Stimulated activated naive B cell treated with anti-CD40 and anti-IgM and Interleukin-4, amounts not matched to agents 10 μg/mL and 1 μg/mL and 100 μg/mL, for 72 hours (primary cell): ENCODE measurements around the gene F8A1.
"Not testable (repeated sequence)": the region's sequence is repeated elsewhere in the genome, so short reads cannot be mapped to it uniquely, and the experiment has no call there.

Experiments
- ATAC-seq, 2 donors: fragments of 150-1000 bp; cut with Tn5 transposase; replicated peaks; 2 replicates each; pipeline ENCODE4 v1.10.0; 2021; ENCODE audit warnings: moderate library complexity in 1 of 2
- DNase-seq: peaks from one replicate; pipeline ENCODE4 v3.0.0; 2021
- H3K27ac Mint-ChIP-seq: one replicate; pipeline ENCODE4 v1.8.0; 2022; ENCODE audit warnings: mild to moderate bottlenecking, mixed read lengths
- H3K27me3 Mint-ChIP-seq, 2 donors: one replicate each; pipeline ENCODE4 v1.8.0; 2022; ENCODE audit warnings: mixed read lengths in 2 of 2
- H3K36me3 Mint-ChIP-seq, 2 donors: one replicate each; pipeline ENCODE4 v1.8.0; 2022; ENCODE audit warnings: mixed read lengths in 2 of 2, mild to moderate bottlenecking in 1 of 2
- H3K4me1 Mint-ChIP-seq, 2 donors: one replicate each; pipeline ENCODE4 v1.8.0; 2022; ENCODE audit warnings: mixed read lengths in 2 of 2, mild to moderate bottlenecking in 1 of 2
- H3K4me3 Mint-ChIP-seq, 2 donors: one replicate each; pipeline ENCODE4 v1.8.0; 2022; ENCODE audit warnings: mild to moderate bottlenecking in 2 of 2, mixed read lengths in 2 of 2, moderate library complexity in 1 of 2
- H3K9me3 Mint-ChIP-seq, 2 donors: one replicate each; pipeline ENCODE4 v1.8.0; 2022; ENCODE audit warnings: mixed read lengths in 2 of 2, mild to moderate bottlenecking in 1 of 2

The F8A1 gene

DNA sequence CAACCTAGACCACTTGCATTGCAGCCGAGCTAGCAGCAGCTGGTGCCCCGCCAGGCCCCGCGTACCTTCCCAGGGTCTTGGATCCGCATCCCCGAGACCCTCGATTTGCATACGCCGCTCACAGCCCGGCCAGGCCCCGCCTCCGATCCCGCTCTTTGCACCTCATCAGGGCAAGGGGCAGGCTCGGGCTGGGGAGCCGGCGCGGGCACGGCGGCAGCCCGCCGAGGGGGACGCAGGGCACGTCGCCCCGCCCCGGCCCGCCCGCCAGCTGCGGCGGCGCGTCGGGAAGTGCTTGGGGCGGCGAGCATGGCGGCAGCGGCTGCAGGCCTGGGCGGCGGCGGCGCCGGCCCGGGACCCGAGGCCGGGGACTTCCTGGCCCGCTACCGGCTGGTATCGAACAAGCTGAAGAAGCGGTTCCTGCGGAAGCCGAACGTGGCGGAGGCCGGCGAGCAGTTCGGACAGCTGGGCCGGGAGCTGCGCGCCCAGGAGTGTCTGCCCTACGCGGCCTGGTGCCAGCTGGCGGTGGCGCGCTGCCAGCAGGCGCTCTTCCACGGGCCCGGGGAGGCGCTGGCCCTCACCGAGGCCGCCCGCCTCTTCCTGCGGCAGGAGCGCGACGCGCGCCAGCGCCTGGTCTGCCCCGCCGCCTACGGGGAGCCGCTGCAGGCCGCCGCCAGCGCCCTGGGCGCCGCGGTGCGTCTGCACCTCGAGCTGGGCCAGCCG, at the start of gene F8A1:
F8A1 (plus strand) TSS at position 287 of the 720 bp plus-strand sequence; CDS start at position 307, 20 bp downstream.
- not testable (repeated sequence) for H3K4me1 Mint-ChIP-seq, H3K36me3 Mint-ChIP-seq, H3K9me3 Mint-ChIP-seq, DNase-seq, H3K27ac Mint-ChIP-seq, H3K27me3 Mint-ChIP-seq, H3K4me3 Mint-ChIP-seq
- peak; percentile 79 to 87 for ATAC-seq

DNA sequence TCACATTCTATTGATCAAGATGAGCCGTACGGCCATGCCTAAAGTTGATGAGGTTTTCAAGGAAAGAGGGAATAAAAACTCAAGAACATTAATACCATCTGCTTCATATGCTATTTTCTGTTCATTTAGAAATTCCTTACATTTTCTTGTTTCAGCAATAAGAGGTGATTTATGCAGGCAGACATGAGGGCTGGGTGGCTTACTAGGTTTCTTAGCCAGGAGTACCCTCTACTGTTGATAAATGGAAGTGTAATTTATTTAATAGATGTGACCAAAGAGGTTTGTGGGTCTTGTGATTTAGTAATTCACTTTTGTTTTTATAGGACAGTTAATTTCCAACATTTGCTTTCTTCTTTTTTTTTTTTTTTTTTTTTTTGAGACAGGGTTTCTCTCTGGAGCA, 45.3 kb upstream of the F8A1 start:
- Mint-ChIP-seq H3K36me3 (no peaks in the 10 kb centered on the region), H3K27me3 (no peaks in the 10 kb centered on the region), H3K27ac (no peak overlapping the region), H3K4me3 (no peak overlapping the region), H3K4me1 (no peaks in the 10 kb centered on the region), H3K9me3 (no peaks in the 10 kb centered on the region)
- ATAC-seq (peak; percentile 60 to 61), DNase-seq (no peak)

DNA sequence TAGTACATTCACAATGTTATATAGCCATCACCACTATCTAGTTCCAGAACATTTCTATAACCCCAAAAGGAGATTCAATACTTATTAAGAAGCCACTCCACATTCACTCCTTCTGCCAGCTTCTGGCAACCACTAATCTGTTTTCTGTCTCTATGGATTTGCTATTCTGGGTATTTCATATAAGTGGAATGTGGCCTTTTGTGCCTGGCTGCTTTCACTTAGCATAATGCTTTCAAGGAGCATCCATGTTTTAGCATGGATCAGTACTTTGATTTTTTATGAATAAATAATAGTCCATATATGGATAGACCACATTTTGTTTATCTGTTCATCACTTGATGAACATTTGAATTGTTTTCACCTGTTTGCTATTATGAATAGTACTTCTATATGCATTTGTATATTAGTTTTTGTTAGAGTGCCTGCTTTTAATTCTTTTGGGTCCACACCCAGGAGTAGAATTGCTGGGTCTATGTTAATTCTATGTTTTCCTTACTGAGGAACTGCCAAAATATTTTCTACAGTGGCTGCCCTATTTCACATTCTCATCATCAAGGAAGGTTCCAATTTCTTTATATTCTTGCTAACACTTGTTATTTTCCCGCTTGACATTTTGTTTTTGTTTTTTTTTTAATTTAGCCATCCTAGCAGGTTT, 35.1 kb upstream of the F8A1 start:
- Mint-ChIP-seq H3K9me3 (peaks cover 1 to 3% of the 10 kb centered on the region in 2 donors), H3K4me1 (no peaks in the 10 kb centered on the region), H3K36me3 (peaks cover 3 to 4% of the 10 kb centered on the region in 2 donors), H3K27me3 (no peaks in the 10 kb centered on the region), H3K4me3 (no peak overlapping the region), H3K27ac (no peak overlapping the region)
- ATAC-seq (no peak), DNase-seq (no peak)

DNA sequence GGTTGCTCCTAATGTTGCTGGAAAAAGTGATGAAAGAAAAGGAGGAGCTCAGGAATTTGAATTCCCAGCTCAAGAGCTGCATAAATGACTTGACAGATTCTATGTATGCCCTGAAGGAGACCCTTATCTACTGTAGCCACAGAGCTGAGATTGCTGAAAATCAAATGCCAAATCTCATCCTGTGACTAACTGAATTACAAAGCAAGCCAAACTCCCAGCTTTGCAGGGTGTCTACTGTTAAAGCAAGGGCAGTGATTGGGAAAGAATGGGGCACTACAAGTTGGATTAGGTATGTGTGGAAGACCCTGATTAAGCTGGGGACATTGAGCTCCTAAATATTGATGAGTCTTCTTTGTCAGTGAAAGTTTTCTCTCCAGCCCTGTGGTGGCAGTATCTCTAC, 30.9 kb upstream of the F8A1 start:
- Mint-ChIP-seq H3K4me3 (no peak overlapping the region), H3K27me3 (no peaks in the 10 kb centered on the region), H3K4me1 (no peaks in the 10 kb centered on the region), H3K27ac (no peak overlapping the region), H3K36me3 (peaks cover 1 to 5% of the 10 kb centered on the region in 2 donors), H3K9me3 (peaks cover 0 to 3% of the 10 kb centered on the region in 2 donors)
- no peak for ATAC-seq
- DNase-seq = no peak

DNA sequence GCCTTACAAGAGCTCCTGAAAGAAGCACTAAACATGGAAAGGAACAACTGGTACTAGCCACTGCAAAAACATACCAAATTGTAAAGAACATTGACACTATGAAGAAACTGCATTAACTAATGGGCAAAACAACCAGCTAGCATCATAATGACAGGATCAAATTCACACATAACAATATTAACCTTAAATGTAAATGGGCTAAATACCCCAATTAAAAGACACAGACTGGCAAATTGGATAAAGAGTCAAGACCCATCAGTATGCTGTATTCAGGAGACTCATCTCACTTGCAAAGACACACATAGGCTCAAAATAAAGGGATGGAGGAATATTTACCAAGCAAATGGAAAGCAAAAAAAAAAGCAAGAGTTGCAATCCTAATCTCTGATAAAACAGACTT, 17.6 kb upstream of the F8A1 start:
- not testable (repeated sequence) for H3K27ac Mint-ChIP-seq, DNase-seq, ATAC-seq, H3K4me3 Mint-ChIP-seq, H3K36me3 Mint-ChIP-seq, H3K4me1 Mint-ChIP-seq
- Mint-ChIP-seq H3K27me3 (peaks cover 0 to 12% of the 10 kb centered on the region in 2 donors), H3K9me3 (peaks cover 10 to 35% of the 10 kb centered on the region in 2 donors)

DNA sequence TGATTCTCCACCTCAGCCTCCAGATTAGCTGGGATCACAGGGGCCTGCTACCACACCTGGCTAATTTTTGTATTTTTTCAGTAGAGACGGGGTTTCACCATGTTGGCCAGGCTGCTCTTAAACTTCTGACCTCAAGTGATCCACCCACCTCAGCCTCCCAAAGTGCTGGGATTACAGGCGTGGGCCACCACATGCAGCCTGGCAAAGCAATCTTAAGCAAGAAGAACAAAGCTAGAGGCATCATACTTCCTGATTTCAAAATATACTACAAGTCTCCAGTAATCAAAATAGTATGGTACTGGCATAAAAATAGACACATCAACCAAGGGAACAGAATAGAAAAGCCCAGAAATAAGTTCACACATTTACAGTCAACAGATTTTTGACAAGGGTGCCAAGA, 12.8 kb upstream of the F8A1 start:
- ATAC-seq = no peak
- H3K4me3 Mint-ChIP-seq = no peak overlapping the region
- H3K9me3 Mint-ChIP-seq = peaks cover 1 to 21% of the 10 kb centered on the region in 2 donors
- DNase-seq = no peak
- no peak overlapping the region for H3K27ac Mint-ChIP-seq
- H3K36me3 Mint-ChIP-seq = peaks cover 0 to 6% of the 10 kb centered on the region in 2 donors
- peaks cover 0 to 4% of the 10 kb centered on the region in 2 donors for H3K27me3 Mint-ChIP-seq
- H3K4me1 Mint-ChIP-seq = no peaks in the 10 kb centered on the region

DNA sequence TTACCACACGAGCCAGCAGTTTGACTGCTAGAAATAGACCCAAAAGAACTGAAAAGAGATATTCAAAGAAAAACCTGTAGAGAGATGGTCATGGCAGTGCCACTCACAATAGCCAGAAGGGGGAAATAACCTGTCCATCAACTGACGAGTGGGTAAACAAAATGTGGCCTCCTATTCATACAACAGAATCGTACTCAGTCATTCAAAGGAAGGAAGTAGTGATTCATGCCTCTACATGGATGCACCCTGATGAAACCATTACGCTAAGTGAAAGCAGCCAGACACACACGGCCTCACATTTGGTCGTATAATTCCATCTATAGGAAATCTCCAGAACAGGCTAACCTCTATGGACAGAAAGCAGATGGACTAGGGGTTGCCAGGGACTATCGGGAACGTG, 2.1 kb upstream of the F8A1 start:
- H3K36me3 Mint-ChIP-seq, H3K4me1 Mint-ChIP-seq, H3K4me3 Mint-ChIP-seq, DNase-seq, H3K9me3 Mint-ChIP-seq, H3K27ac Mint-ChIP-seq, H3K27me3 Mint-ChIP-seq: not testable (repeated sequence)
- peak in 1 of 2 donors; percentile 11 for ATAC-seq

DNA sequence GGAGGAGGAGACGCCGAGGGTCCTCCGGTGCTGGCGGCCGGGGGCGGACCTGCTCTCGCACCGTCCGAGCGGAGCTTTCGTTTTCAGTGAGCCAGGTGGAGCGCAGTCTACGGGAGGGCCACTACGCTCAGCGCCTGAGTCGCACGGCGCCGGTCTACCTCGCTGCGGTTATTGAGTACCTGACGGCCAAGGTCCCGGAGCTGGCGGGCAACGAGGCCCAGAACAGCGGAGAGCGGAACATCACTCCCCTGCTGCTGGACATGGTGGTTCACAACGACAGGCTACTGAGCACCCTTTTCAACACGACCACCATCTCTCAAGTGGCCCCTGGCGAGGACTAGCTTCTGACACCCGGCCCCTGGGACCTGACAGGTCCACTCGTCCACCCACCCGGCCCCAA, 1.1 kb upstream of the F8A1 start:
- not testable (repeated sequence) for DNase-seq, H3K4me3 Mint-ChIP-seq, H3K27ac Mint-ChIP-seq, H3K36me3 Mint-ChIP-seq, H3K4me1 Mint-ChIP-seq, ATAC-seq, H3K27me3 Mint-ChIP-seq, H3K9me3 Mint-ChIP-seq

DNA sequence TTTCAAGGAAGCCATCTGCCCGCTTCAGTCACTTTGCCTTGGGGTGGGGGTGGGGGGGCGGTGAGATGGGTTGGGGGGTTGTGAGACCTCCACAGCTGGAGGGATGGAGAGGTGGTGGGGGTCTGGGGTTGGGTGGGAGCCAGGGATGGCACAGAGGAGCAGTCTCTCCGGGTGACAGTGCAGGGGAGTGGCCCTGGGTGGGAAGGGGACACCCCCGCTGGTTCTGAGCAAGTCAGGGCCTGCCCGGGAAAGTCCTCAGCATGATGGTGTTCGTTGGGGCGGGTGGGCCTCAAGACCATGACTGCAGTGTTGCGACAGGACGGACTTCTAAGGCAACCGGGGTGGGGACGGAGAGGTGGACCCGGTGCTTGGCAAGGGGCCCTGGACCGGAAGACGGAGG, 606 bp upstream of the F8A1 start:
- not testable (repeated sequence) for H3K36me3 Mint-ChIP-seq, H3K27me3 Mint-ChIP-seq, DNase-seq, H3K4me3 Mint-ChIP-seq, H3K4me1 Mint-ChIP-seq, H3K9me3 Mint-ChIP-seq, H3K27ac Mint-ChIP-seq
- peak in 1 of 2 donors; percentile 26 for ATAC-seq

DNA sequence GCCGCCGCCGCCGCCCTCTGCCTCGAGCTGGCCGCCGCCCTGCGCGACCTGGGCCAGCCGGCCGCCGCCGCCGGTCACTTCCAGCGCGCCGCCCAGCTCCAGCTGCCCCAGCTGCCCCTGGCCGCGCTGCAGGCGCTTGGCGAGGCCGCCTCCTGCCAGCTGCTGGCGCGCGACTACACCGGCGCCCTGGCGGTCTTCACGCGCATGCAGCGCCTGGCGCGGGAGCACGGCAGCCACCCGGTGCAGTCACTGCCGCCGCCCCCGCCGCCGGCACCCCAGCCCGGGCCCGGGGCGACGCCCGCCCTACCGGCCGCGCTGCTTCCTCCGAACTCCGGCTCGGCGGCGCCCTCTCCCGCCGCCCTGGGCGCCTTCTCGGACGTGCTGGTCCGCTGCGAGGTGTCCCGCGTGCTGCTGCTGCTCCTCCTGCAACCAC, 650 bp downstream of the F8A1 start:
- not testable (repeated sequence) for H3K27ac Mint-ChIP-seq, DNase-seq, H3K9me3 Mint-ChIP-seq, H3K27me3 Mint-ChIP-seq, H3K4me3 Mint-ChIP-seq, H3K4me1 Mint-ChIP-seq, H3K36me3 Mint-ChIP-seq
- ATAC-seq = peak; percentile 60 to 69

DNA sequence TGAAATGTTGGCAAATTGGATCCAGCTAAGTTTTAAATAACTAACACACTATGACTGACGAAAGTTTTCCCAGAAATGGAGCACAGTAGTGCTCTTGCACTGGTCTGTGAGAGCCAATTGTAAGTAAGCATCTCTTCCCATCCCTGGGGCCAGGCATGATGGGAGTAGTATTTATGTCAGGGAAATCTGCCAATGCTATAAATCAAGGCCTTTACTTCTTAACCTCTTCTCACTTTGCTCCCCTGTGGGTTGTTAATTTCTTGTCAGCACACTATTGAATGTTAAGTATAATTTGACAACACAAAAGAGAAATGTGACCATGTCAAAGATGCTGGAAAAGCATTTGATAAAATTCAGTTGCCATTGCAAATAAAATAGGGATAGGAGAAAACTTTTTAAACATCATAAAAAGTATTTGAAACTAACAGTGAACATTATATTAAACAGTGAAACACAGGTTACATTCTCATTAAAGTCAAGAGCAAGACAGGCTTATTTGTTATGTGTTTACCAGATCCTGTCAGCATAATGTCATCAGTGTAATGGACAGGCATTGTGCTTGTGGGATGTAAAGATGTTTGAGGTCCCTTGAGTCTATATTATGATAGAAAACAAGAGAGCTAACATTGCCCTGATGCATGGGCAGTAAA, 5.0 kb downstream of the F8A1 start:
- Mint-ChIP-seq H3K4me1 (no peaks in the 10 kb centered on the region), H3K27ac (no peak overlapping the region), H3K36me3 (peaks cover 0 to 4% of the 10 kb centered on the region in 2 donors), H3K9me3 (no peaks in the 10 kb centered on the region), H3K27me3 (no peaks in the 10 kb centered on the region), H3K4me3 (no peak overlapping the region)
- ATAC-seq (no peak), DNase-seq (no peak)

DNA sequence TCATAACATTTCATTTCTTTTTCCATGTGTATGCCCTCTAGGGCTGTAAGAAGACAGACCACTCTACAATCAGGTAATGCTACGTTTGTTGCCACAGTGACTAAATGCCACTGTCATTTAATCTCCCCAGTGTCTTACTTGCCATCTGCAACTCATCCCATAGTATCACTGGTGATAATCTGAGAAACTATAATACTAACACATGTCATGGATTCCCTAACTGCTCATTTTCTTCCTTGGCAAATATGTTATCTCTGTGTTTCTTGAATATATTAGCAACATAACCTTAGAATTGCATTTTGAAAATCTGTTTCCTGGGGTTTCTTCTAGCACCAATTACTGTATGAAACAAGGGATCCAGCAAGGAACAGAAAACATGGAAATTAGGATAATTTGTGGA, 6.1 kb downstream of the F8A1 start:
- Mint-ChIP-seq H3K27me3 (no peaks in the 10 kb centered on the region), H3K9me3 (no peaks in the 10 kb centered on the region), H3K27ac (no peak overlapping the region), H3K36me3 (peaks cover 0 to 4% of the 10 kb centered on the region in 2 donors), H3K4me3 (no peak overlapping the region), H3K4me1 (no peaks in the 10 kb centered on the region)
- no peak for ATAC-seq
- DNase-seq = no peak

DNA sequence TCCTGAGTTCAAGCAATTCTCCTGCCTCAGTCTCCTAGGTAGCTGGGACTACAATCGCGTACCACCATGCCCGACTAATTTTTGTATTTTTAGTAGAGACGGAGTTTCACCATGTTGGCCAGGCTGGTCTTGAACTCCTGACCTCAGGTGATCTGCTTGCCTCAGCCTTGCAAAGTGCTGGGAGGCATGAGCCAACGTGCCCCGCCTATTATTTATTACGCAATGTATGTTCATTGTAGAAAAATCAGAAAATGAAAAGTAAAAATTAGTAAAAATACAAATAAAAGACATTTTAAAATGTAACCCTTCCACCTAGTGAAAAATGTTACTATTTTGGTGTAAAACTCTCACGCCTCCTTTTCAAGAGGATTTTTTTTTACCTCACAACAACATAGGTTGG, 14.2 kb downstream of the F8A1 start:
- ATAC-seq (no peak), DNase-seq (no peak)
- Mint-ChIP-seq H3K4me1 (no peaks in the 10 kb centered on the region), H3K27ac (no peak overlapping the region), H3K27me3 (no peaks in the 10 kb centered on the region), H3K9me3 (no peaks in the 10 kb centered on the region), H3K4me3 (no peak overlapping the region), H3K36me3 (no peaks in the 10 kb centered on the region)

DNA sequence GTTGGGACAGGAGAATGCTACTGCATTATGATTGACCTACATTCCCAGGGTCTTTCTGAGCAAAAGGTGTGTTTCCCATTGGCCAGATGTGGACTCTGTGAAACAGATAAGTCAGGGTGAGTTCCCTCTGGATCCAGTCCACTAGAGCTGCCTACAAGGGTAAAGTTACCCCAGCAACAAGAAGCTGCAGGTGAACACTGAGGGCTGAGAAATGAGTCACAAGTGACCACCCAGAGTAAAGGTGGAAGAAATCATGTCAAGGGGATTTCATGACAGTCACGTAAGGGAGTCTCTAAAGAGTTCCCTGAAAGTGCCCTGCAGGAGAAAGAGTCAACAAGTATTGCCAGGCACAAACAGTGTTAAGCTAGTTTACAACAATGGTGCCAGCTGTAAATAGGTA, 16.3 kb downstream of the F8A1 start:
- Mint-ChIP-seq H3K4me3 (no peak overlapping the region), H3K9me3 (no peaks in the 10 kb centered on the region), H3K36me3 (no peaks in the 10 kb centered on the region), H3K27me3 (no peaks in the 10 kb centered on the region), H3K4me1 (no peaks in the 10 kb centered on the region), H3K27ac (no peak overlapping the region)
- ATAC-seq (peak in 1 of 2 donors; percentile 48), DNase-seq (no peak)

DNA sequence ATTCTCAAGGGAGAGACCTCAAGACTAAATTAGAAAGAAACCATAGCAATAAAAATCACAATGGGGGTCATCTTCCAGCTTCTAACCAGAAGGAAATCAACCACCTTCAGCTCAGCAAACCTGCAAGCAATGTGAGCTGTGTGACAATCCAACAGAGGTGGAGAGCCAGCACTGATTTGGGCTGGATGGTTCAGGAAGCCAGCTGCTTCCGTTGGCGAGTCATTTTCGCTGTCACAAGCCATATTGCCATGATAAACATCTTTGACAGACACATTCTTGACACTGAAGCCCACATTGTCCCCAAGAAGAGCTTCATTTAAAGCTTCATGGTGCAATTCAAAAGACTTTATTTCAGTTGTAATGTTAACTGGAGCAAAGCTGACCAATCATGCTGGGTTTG, 22.7 kb downstream of the F8A1 start:
- Mint-ChIP-seq H3K27me3 (no peaks in the 10 kb centered on the region), H3K9me3 (no peaks in the 10 kb centered on the region), H3K4me3 (no peak overlapping the region), H3K27ac (no peak overlapping the region), H3K4me1 (peaks cover 0 to 6% of the 10 kb centered on the region in 2 donors), H3K36me3 (no peaks in the 10 kb centered on the region)
- no peak for DNase-seq
- ATAC-seq = no peak
